C4-2B (cell line): ENCODE data around the gene SLC25A34.

Source experiments
- H3K27ac ChIP-seq: fragments of 450-650 bp; 2 replicates; pipeline ENCODE4 v1.5.1; 2017
- CTCF ChIP-seq: fragments of 450-650 bp; conservative IDR thresholded peaks from 2 replicates; pipeline ENCODE4 v1.5.1; 2017; ENCODE audit warnings: mild to moderate bottlenecking
- ZFX ChIP-seq: fragments of 450-650 bp; IDR thresholded peaks from 2 replicates; pipeline ENCODE4 v1.6.1; 2017

SLC25A34 gene

DNA sequence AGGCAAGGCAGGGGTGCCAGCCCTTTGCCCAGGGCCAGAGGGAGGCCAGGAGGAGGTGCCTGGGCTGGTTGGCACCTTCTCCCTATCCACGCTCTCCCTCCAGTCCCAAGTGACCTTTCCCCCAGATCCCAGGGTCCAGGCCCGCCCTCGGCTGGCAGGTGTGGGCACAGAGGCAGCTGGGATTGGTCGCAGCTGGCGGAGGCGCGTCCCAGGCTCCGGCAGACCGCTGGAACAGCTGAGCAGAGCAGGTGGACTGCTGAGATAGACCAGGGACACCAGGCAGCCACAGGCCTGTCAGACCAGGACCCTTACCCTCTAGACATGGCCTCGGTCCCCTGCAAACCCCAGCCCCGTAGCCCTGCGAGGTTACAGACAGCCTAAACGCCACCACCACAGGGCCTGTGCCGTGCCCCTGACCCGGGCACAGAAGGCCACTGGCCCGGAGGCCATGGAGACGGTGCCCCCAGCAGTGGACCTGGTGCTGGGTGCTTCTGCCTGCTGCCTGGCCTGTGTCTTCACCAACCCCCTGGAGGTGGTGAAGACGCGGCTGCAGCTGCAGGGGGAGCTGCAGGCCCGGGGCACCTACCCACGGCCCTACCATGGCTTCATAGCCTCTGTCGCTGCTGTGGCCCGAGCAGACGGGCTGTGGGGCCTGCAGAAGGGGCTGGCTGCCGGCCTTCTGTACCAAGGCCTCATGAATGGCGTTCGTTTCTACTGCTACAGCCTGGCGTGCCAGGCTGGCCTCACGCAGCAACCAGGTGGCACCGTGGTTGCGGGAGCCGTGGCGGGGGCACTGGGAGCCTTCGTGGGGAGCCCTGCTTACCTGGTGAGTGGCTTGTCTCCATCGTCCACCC lies at the start of gene SLC25A34:
Gene SLC25A34, plus strand, starts transcription at position 221 of the 854 bp plus-strand sequence. Its CDS starts 228 bp downstream, at position 449.
- TF ChIP-seq ZFX, result no peak
- TF ChIP-seq CTCF, result no peak
- H3K27ac ChIP-seq, result peak within 1 kb of the TSS; percentile 38

- H3K27ac ChIP-seq, result no peak overlapping the region
- TF ChIP-seq ZFX (no peak), CTCF (no peak)
Measured at GRCh38 chr1:15687446-15687845, 48.6 kb upstream of the SLC25A34 start.

DNA sequence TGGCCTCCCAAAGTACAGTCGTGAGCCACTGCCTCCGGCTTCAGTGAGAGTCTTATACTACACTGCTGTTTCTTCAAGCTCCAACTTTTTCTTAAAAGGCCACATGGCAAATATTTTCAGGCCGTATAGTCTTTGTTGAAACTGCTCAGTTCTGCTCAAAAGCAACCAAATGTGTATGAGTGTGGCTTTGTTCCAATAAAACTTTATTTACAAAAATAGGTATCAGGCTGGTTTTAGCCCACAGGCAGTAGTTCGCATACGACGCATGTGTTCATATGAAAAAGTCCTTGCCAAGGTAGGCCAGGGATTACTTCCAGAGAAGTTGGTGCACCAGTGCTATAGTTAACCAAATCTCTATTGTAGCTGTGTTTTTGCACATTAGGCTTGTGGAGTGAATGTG lies 45.7 kb upstream of the SLC25A34 start:
- no peak overlapping the region for H3K27ac ChIP-seq
- TF ChIP-seq ZFX (no peak), CTCF (no peak)

- H3K27ac ChIP-seq, result no peak overlapping the region
Measured at GRCh38 chr1:15691434-15692032, 44.5 kb upstream of the SLC25A34 start.

DNA sequence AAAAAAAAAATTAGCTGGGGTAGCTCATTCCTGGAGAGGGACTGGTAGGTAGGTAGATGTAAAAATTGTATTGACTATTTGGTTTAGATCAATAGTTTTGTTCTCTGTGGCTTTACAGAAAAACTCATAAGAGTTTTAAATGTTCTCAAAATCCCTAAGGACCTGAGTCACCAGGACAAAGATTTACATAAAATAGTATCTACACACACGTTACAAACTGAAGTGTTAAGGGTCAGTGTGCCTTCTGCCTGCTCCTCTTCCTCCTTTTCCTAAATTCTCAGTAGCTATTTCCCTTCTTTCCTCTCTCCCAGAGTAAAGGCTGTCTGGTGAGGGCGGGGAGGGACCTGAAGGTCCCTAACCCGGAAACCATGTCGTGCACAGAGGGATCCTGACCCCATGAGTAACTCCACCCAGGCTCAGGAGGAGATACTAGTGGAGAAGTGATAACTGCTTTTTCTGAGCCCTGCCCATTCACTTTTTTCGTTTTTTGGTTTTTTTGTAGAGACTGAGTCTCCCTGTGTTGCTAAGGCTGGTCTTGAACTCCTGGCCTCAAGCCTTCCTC lies 43.9 kb upstream of the SLC25A34 start:
- TF ChIP-seq CTCF, result no peak
- no peak for TF ChIP-seq ZFX
- no peak overlapping the region for H3K27ac ChIP-seq

More at GRCh38 chr1:15691434-15692032, 44.5 kb upstream of the SLC25A34 start:
- TF ChIP-seq CTCF, result no peak
- no peak for TF ChIP-seq ZFX

DNA sequence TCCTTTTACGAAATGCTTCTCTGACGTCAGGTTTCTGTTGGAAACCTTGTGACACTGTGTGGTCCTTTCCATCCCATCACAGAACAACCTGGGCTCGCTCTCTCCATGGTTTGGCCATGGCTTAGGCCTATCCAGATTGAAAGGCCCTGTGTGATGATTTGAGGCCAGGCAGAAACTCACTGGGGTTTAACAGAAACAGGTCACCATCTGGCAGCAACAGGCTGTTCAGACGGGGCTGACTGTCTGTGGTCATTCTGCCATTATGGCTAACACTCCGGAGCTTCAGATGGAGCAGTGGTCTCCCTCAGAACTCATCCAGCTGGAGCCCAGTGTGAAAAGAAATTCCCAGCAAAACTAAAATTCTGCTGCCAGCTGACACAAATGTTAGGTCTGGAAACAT lies 42.7 kb upstream of the SLC25A34 start:
- no peak overlapping the region for H3K27ac ChIP-seq
- no peak for TF ChIP-seq ZFX
- TF ChIP-seq CTCF, result no peak

DNA sequence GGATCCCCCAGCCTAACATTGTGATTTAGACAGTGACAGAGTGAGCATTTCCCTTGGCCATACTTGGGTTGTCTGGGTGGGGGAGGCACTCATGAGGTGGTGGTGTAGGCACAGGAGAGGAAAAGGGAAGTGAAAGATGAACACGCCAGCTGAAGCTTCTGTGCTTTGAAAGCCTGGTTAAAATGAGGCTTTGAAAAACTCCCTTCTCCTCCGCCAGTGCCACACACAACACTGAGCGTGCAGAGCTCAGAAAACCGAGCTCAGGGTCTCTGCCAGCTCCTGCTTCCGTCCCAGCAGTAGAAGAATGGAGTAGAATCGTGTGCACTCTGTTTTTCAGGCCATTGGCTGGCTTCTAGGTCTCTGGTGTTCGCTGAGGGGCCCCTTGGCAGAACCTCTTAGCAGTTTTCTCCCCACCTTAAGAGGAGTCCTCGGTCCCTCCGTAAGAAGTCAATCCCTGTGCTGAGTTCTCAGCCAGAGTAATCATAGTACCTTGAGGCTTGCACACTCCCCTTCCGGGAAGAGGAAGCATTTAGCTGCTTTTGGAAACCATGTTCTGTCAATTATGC lies 39.0 kb upstream of the SLC25A34 start:
- H3K27ac ChIP-seq, result no peak overlapping the region
- no peak for TF ChIP-seq ZFX
